Prostate gland (tissue), 2 donors: ENCODE results near the gene MSRB3. TPM values are rescaled to one million over a fixed set of nuclear protein-coding genes. Genes with fewer than 3 reads are reported as not detected.

Experiments used
- DNase-seq: peaks from one replicate; pipeline ENCODE4 v3.0.0-alpha.2; 2019; ENCODE audit warnings: low spot score
- H3K27ac ChIP-seq, 2 donors: fragments of 200-600 bp; sonication (generic); 2 replicates each; pipeline ENCODE4 v1.5.1; 2017 to 2019
- H3K27me3 ChIP-seq: fragments of 200-600 bp; sonication (generic); replicated peaks from 2 replicates; pipeline ENCODE4 v1.5.1; 2019; ENCODE audit not compliant: insufficient read depth
- H3K36me3 ChIP-seq, 2 donors: fragments of 200-600 bp; sonication (generic); 1 replicate in 1 of 2; 2 replicates in 1 of 2; pipeline versions ENCODE4 v1.5.1 to v1.8.1; 2017 to 2019
- H3K4me1 ChIP-seq: fragments of 200-600 bp; sonication (generic); replicated peaks from 2 replicates; pipeline ENCODE4 v1.5.1; 2019
- H3K4me3 ChIP-seq, 2 donors: fragments of 200-600 bp; sonication (generic); 2 replicates each; pipeline ENCODE4 v1.5.1; 2017 to 2019
- H3K9me3 ChIP-seq: fragments of 200-600 bp; sonication (generic); 2 replicates; pipeline ENCODE4 v1.5.1; 2017
- POLR2A ChIP-seq: fragments of 450-650 bp; IDR thresholded peaks from one replicate; pipeline ENCODE4 v1.6.1; 2016; ENCODE audit warnings: antibody characterized with exemption, mild to moderate bottlenecking
- POLR2AphosphoS5 ChIP-seq: sonication (generic); formaldehyde crosslinking; IDR thresholded peaks from one replicate; pipeline ENCODE4 v1.6.1; 2017; ENCODE audit warnings: antibody characterized with exemption
- WGBS: methylation state at CpG from one replicate; pipeline ENCODE4 v1.1.5; 2018; 5-methylcytosine and 5-hydroxymethylcytosine counted together
- intact Hi-C: fragments of 100-400 bp; cut with DNase I; formaldehyde crosslinking; loops from one replicate; pipeline ENCODE4 v1.14.2; 2022
- total RNA-seq, 2 donors: library from RNA; depleted of rRNA; stranded (reverse); fragments of >200 nt; gene quantifications; one replicate each; pipeline ENCODE4 v1.1.0, GENCODE V29; 2016
- TF ChIP-seq, protein P1 (sequence below), 4 experiments: fragments of 200-600 bp in 2 of 4; fragments of 450-650 bp in 2 of 4; sonication (generic) in 2 of 4; IDR thresholded peaks; 1 replicate in 3 of 4; 2 replicates in 1 of 4; pipeline ENCODE4 v1.5.1; 2016 to 2019; ENCODE audit warnings: antibody characterized with exemption in 4 of 4, mild to moderate bottlenecking in 2 of 4, moderate library complexity in 2 of 4

The MSRB3 gene
- total RNA-seq, 2 donors from 2014 or later: 32.2 to 42.9 TPM

DNA sequence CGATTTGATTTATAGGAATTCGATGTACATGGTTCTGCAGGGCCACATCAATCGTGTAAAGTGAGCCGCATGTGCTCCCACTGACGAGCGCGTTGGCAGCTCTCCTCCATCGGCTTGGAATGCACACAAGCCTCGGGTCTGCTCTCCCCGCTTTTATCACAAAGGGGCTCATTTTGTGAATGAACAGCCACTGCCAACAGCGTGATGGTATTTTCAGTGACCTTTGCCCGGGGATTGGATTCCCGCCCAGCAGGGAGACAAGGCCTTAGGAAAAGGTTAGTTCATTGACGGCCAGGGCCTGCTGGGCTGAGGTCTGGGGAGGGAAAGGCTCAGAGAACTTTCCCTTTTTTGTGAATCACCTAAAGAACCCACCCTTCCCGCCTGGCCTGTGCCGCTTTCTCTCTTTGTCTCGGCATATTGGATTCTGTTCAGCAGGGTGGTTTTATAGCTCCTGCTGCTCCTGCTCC, 232.1 kb downstream of the MSRB3 start:
- Histone ChIP-seq H3K27me3 (no peaks in the 10 kb centered on the region), H3K4me3 (no peak overlapping the region), H3K9me3 (no peaks in the 10 kb centered on the region), H3K27ac (no peak overlapping the region), H3K4me1 (no peaks in the 10 kb centered on the region), H3K36me3 (no peaks in the 10 kb centered on the region)
- DNase-seq: no peak
- 20% methylated on average over 17 of the region's 17 CpGs for WGBS
- TF ChIP-seq POLR2AphosphoS5: no peak
- TF ChIP-seq, protein P1, sequence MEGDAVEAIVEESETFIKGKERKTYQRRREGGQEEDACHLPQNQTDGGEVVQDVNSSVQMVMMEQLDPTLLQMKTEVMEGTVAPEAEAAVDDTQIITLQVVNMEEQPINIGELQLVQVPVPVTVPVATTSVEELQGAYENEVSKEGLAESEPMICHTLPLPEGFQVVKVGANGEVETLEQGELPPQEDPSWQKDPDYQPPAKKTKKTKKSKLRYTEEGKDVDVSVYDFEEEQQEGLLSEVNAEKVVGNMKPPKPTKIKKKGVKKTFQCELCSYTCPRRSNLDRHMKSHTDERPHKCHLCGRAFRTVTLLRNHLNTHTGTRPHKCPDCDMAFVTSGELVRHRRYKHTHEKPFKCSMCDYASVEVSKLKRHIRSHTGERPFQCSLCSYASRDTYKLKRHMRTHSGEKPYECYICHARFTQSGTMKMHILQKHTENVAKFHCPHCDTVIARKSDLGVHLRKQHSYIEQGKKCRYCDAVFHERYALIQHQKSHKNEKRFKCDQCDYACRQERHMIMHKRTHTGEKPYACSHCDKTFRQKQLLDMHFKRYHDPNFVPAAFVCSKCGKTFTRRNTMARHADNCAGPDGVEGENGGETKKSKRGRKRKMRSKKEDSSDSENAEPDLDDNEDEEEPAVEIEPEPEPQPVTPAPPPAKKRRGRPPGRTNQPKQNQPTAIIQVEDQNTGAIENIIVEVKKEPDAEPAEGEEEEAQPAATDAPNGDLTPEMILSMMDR (IDR thresholded peaks at IDR 0.05): no peak
- no peak for TF ChIP-seq POLR2A
- intact Hi-C loops: no loop called here

DNA sequence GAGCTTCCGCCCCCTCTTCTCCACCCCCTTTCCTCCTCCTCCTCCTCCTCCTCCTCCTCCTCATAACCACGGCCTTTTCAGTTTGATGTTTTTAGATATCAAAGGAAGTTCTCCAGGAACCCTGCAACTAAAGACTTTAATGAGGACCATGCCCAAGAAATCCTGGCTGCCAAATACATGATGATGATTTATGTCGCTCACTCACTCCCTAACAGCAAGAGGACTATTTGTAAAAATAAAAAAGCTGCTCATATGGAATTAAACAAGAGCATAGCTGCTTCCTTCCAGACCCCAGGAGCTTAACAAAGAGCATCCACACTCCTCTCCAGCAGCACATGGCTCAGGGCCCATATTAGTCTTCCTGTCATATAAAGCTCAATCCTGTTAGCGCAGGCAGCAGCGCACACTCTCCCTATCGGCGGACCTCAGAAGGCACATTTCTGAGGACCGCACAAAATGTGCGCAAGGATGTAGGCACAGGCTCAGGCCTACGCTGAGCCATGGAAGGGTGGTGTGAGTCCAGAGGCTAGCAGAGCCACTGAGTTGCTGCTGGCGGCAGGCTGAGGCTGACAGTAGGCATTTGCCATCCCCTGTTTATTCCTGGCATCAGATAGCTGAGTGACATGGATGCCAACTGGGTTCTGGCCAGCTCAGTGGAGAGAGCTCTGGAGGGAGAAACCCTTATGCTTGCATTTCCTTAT, 232.8 kb downstream of the MSRB3 start:
- WGBS: 21% methylated on average over 11 of the region's 11 CpGs
- Histone ChIP-seq H3K9me3 (no peaks in the 10 kb centered on the region), H3K4me3 (no peak overlapping the region), H3K27me3 (no peaks in the 10 kb centered on the region), H3K4me1 (no peaks in the 10 kb centered on the region), H3K36me3 (no peaks in the 10 kb centered on the region), H3K27ac (no peak overlapping the region)
- peak; percentile 66 for DNase-seq
- TF ChIP-seq POLR2AphosphoS5: no peak
- TF ChIP-seq, protein P1 (IDR thresholded peaks at IDR 0.05): peak in 1 of 4 experiments; percentile 9
- intact Hi-C loops: no loop called here

DNA sequence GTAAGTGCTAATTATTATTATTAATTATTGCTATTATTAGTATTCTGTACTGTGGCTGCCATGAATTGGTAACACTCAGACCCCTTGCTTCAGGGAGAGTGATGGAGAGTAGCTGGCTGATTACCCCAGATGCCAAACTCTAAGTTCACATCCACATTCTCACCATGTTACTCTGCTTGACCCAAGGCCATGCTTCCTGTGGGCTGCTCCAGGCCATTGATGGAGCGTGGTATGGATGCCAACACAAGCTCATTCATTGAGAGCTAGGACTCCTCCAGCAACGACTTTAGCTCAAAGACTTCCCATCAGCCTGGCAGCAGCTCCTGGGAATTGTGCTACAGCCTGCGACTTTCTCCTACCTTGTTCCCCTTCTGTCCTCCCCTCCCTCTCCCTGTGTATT, 233.4 kb downstream of the MSRB3 start:
- TF ChIP-seq POLR2AphosphoS5 (no peak), POLR2A (no peak)
- TF ChIP-seq, protein P1 (IDR thresholded peaks at IDR 0.05): no peak
- H3K4me1 ChIP-seq: no peaks in the 10 kb centered on the region
- 72% methylated on average over 3 of the region's 3 CpGs for WGBS
- no peaks in the 10 kb centered on the region for H3K36me3 ChIP-seq
- H3K9me3 ChIP-seq: no peaks in the 10 kb centered on the region
- DNase-seq: no peak
- H3K27me3 ChIP-seq: no peaks in the 10 kb centered on the region
- no peak overlapping the region for H3K4me3 ChIP-seq
- H3K27ac ChIP-seq: no peak overlapping the region
- intact Hi-C loops: no loop called here

Other genes starting within 250 kb of the MSRB3 start
- gene WIF1, start 157.4 kb upstream of the MSRB3 start, total RNA-seq: 10 to 100 TPM in 1 of 2 donors, 1 to 10 TPM in 1; 6.8 to 45.8 TPM
- 100 to 1,000 TPM in 1 of 2 donors, 10 to 100 TPM in 1; 55.6 to 102 TPM for gene LEMD3, start 109.1 kb upstream of the MSRB3 start, total RNA-seq